GM12801 (cell line): ENCODE results near the gene MUC3A.

Experiments
- CTCF ChIP-seq: IDR thresholded peaks from one replicate; pipeline ENCODE4 v1.5.1; 2011; ENCODE audit warnings: control low read depth; ENCODE audit not compliant: insufficient read length; ENCODE audit errors: extremely low read depth

The MUC3A gene

GRCh38 chr7:100974021-100974420 lies 24.7 kb downstream of the MUC3A start:
- no peak for TF ChIP-seq CTCF

GRCh38 chr7:100975371-100975821 lies 26.1 kb downstream of the MUC3A start:
- TF ChIP-seq CTCF, result no peak

- TF ChIP-seq CTCF, result no peak
Observed at GRCh38 chr7:100978300-100978699, 29.0 kb downstream of the MUC3A start.

GRCh38 chr7:100983451-100984187 lies 34.3 kb downstream of the MUC3A start:
- no peak for TF ChIP-seq CTCF

GRCh38 chr7:100991631-100992030 lies 42.3 kb downstream of the MUC3A start:
- no peak for TF ChIP-seq CTCF

- TF ChIP-seq CTCF, result no peak
Observed at GRCh38 chr7:101009629-101010028, 60.3 kb downstream of the MUC3A start.

GRCh38 chr7:101012931-101013330 lies 63.6 kb downstream of the MUC3A start:
- no peak for TF ChIP-seq CTCF
